ENCODE results near the gene C1orf87. TPM values are rescaled to one million over a fixed set of nuclear protein-coding genes. Genes with fewer than 3 reads are reported as not detected.

Gene C1orf87
- total RNA-seq, 4 donors from 2014 or later, result not detected

DNA sequence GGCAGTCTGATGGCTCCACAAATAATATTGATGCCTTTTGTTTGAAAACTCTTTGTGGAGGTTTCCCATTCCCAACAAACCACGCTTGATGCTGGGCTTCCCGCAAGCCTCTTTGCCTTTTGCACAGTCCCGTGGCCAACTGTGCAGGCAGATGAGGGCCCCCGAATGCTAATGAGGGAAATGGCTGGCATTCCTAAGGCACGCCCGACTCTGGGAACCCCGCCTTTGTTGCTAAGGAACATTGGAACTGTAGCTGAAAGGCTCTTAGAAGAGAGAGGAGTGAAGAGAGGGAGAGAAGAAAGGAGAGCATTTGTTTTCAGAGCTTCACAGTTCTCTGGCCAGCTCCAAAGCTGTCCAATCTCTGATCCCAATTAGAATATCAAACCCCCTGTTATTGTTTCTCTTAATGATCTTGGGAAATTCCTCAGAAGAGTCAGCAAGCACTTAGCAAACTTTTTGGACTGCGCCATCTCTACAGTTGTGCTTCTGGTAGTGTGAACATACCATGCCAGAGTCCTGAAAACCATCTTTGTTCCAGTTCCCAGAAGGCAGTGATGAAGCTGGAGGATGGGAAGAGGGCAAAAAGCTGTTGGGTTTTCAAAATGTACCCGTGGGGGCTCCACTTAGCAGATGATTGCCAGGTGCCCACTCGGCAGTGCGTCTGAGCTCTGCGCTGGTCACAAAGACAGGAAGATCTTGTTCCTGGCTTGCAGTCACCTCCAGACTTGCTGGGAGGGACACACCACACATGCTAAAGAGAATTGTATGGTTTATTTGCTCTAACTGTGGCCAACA lies 86.9 kb downstream of the C1orf87 start:
- TF ChIP-seq, protein P1, sequence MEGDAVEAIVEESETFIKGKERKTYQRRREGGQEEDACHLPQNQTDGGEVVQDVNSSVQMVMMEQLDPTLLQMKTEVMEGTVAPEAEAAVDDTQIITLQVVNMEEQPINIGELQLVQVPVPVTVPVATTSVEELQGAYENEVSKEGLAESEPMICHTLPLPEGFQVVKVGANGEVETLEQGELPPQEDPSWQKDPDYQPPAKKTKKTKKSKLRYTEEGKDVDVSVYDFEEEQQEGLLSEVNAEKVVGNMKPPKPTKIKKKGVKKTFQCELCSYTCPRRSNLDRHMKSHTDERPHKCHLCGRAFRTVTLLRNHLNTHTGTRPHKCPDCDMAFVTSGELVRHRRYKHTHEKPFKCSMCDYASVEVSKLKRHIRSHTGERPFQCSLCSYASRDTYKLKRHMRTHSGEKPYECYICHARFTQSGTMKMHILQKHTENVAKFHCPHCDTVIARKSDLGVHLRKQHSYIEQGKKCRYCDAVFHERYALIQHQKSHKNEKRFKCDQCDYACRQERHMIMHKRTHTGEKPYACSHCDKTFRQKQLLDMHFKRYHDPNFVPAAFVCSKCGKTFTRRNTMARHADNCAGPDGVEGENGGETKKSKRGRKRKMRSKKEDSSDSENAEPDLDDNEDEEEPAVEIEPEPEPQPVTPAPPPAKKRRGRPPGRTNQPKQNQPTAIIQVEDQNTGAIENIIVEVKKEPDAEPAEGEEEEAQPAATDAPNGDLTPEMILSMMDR (IDR thresholded peaks at IDR 0.05), result no peak
- no peak for DNase-seq (ENCODE audit: low spot score)
- no peak for ATAC-seq (ENCODE audit: low FRiP score)

DNA sequence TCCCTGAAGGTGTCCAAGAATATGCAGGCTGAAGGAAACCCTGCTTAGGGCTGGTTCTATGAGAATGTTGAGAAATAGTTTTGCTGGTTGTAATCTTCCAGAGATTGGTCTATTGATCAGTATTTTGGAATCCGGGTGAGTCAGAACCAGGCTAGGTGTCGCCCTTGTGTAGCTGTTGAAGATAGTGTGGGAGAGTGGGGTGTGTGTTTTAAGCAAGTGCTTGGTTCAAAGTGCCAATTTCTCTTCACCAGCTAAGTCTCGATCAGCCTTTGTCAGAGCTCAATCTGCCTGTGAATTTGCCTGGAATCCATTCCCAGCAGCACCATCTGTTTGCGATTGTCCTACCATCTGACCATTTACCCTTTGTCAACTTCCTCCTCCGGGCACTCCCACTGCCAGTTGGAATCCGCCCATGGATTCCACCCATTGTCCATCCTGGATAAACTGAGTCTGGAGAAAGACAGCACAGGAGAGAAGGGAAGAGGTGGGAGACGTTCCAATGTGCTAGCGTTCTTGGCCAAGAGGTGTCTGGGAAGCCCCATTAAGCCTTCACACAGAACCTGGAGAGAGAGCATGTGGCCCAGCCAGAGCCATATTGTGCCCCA lies 87.6 kb downstream of the C1orf87 start:
- DNase-seq (ENCODE audit: low spot score), result no peak
- no peak for ATAC-seq (ENCODE audit: low FRiP score)
- TF ChIP-seq, protein P1 (IDR thresholded peaks at IDR 0.05), result no peak

DNA sequence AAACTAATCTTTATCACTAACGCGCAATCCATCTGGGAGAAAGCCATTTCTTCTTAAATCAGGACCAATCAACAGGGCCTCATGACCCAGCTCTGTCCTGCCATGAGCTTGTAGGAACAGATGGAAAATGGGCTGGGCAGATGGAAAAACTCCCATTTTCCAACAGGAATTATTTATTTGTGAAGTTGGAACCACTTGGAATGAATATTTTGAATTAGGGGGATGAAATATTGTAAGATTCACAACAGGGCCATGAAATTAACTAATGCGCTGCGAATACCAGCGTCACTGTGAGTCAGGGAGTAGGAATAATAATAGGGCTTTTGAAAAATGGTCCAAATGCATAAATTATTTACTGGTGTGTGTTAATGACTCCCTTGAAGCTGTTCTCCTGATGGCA lies 93.9 kb downstream of the C1orf87 start:
- TF ChIP-seq, protein P1 (IDR thresholded peaks at IDR 0.05), result no peak
- no peak for ATAC-seq (ENCODE audit: low FRiP score)
- no peak for DNase-seq (ENCODE audit: low spot score)

DNA sequence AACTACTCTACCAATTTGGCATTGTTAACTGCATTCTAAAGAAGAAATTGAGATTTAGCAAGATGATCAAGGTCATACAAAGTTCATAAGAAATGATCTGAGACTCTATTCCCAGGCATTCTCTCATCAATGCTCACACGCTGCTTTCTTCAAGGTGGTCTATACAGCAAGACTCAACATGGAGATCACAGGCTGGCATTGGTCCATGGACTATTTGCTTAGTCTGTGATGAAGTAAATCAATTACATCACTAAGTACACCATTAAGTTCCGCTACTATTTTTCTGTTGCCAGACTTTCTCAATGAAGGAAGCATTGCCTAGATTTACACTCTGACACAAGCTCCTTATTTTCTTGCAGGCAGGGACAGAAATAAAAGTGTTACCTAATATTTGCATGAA lies 95.1 kb downstream of the C1orf87 start:
- DNase-seq (ENCODE audit: low spot score), result no peak
- TF ChIP-seq, protein P1 (IDR thresholded peaks at IDR 0.05), result no peak
- ATAC-seq (ENCODE audit: low FRiP score), result no peak

DNA sequence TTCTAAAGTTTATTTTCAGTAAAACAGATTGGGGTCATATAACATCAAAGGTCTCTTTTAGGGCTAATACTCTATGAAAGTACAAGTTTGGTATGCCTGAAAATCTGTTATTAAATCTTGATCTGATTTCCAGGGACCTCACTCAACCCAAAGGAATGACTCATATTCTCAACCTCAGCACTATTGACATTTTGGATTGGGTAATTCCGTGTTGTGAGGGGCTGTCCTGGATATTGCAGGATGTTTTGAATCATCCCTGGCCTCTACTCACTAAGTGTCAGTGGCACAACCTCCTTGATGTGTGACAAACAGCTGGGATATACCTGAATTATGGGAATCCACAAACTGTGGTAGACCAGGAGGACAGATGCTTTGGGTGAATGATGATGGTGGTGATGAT lies 95.5 kb downstream of the C1orf87 start:
- TF ChIP-seq, protein P1 (IDR thresholded peaks at IDR 0.05), result no peak
- DNase-seq (ENCODE audit: low spot score) (no peak), ATAC-seq (ENCODE audit: low FRiP score) (no peak)

DNA sequence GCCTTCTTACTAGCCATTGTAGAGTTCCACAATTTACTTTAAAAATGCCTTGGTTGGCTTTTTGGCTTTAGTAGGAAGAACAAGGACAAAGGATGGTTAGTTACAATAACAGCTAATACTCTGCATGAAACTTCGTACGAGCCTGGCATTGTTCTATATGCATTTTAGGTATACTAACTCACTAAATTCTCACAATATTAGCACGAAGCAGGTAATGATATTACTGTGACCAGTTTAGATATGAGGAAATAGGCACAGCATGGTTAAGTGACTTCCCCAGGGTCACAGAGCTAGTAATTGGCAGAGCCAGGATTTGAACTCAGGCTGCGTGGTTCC lies 96.5 kb downstream of the C1orf87 start:
- DNase-seq (ENCODE audit: low spot score) (no peak), ATAC-seq (ENCODE audit: low FRiP score) (no peak)
- TF ChIP-seq, protein P1 (IDR thresholded peaks at IDR 0.05), result no peak
